Transverse colon (tissue), 4 donors: Measurements from ENCODE around the gene BICRA.

Experiments used
- CTCF ChIP-seq, 5 experiments: fragments of 200-600 bp in 3 of 5; fragments of 450-650 bp in 2 of 5; sonication (generic) in 3 of 5; IDR thresholded peaks; 1 replicate in 2 of 5; 2 replicates in 3 of 5; pipeline ENCODE4 v1.5.1; 2016 to 2017; ENCODE audit warnings: antibody characterized with exemption in 5 of 5, inconsistent platforms in 3 of 5, mild to moderate bottlenecking in 2 of 5, moderate library complexity in 1 of 5
- EP300 ChIP-seq: sonication (generic); formaldehyde crosslinking; IDR thresholded peaks from one replicate; pipeline ENCODE4 v1.6.1; 2017; ENCODE audit warnings: antibody characterized with exemption, low read depth
- POLR2A ChIP-seq: fragments of 450-650 bp; IDR thresholded peaks from one replicate; pipeline ENCODE4 v1.6.1; 2016; ENCODE audit warnings: antibody characterized with exemption, mild to moderate bottlenecking, moderate library complexity
- POLR2AphosphoS5 ChIP-seq, 3 donors: sonication (generic); formaldehyde crosslinking; IDR thresholded peaks; one replicate each; pipeline ENCODE4 v1.6.1; 2016; ENCODE audit warnings: antibody characterized with exemption in 3 of 3

- TF ChIP-seq CTCF (IDR thresholded peaks at IDR 0.05) (no peak), POLR2A (no peak), POLR2AphosphoS5 (IDR thresholded peaks at IDR 0.05) (no peak), EP300 (no peak)
Observed at GRCh38 chr19:47582320-47582909, 26.5 kb upstream of the BICRA start.
